GM13977 (cell line): Measurements from ENCODE around the gene KREMEN1.
"Not testable (repeated sequence)": the region's sequence is repeated elsewhere in the genome, so short reads cannot be mapped to it uniquely, and the experiment has no call there.

Experiments used
- DNase-seq: peaks from one replicate; pipeline ENCODE4 v3.0.0; 2012; ENCODE audit warnings: low spot score
- CTCF ChIP-seq: IDR thresholded peaks from 2 replicates; pipeline ENCODE4 v1.5.1; 2012; ENCODE audit warnings: mild to moderate bottlenecking, control low read depth; ENCODE audit not compliant: insufficient read depth; ENCODE audit errors: extremely low read depth, missing control alignments
- in situ Hi-C: fragments of 300-500 bp; cut with MboI; formaldehyde crosslinking; loops from one replicate; pipeline ENCODE4 v1.12.0; 2022; ENCODE audit warnings: low sequenced_read_pairs, low pct_unique_long_range_greater_than_20kb, mixed read lengths, inconsistent platforms; ENCODE audit not compliant: unreplicated experiment

The KREMEN1 gene

GRCh38 chr22:29030618-29031226 is 42.1 kb upstream of the KREMEN1 start:
- in situ Hi-C loops = loop anchor here (25.0 kb wide), 1 partner anchor 207 kb away; no protein-coding TSS in a partner anchor
- TF ChIP-seq CTCF = no peak
- no peak for DNase-seq

- in situ Hi-C loops = loop anchor here (25.0 kb wide), 1 partner anchor 206 kb away; no protein-coding TSS in a partner anchor
- no peak for DNase-seq
- no peak for TF ChIP-seq CTCF
These were observed 41.4 kb upstream of the KREMEN1 start for GRCh38 chr22:29031227-29032011.

GRCh38 chr22:29032014-29032475 is 40.8 kb upstream of the KREMEN1 start:
- DNase-seq = no peak
- TF ChIP-seq CTCF = no peak
- in situ Hi-C loops = loop anchor here (25.0 kb wide), 1 partner anchor 205 kb away; no protein-coding TSS in a partner anchor

GRCh38 chr22:29032584-29032983 is 40.3 kb upstream of the KREMEN1 start:
- DNase-seq = no peak
- TF ChIP-seq CTCF = no peak
- in situ Hi-C loops = loop anchor here (25.0 kb wide), 1 partner anchor 205 kb away; no protein-coding TSS in a partner anchor

GRCh38 chr22:29037340-29037932 is 35.4 kb upstream of the KREMEN1 start:
- TF ChIP-seq CTCF = no peak
- in situ Hi-C loops = loop anchor here (5.0 to 25.0 kb wide), 3 partner anchors 180 to 435 kb away; no protein-coding TSS in a partner anchor
- no peak for DNase-seq

- DNase-seq = no peak
- in situ Hi-C loops = loop anchor here (5.0 to 25.0 kb wide), 3 partner anchors 182 to 437 kb away; no protein-coding TSS in a partner anchor
- TF ChIP-seq CTCF = no peak
These were observed 33.7 kb upstream of the KREMEN1 start for GRCh38 chr22:29039148-29039547.

- in situ Hi-C loops = loop anchor here (5.0 to 25.0 kb wide), 3 partner anchors 182 to 437 kb away; no protein-coding TSS in a partner anchor
- DNase-seq = not testable (repeated sequence)
These were observed 33.2 kb upstream of the KREMEN1 start for GRCh38 chr22:29039684-29040083.
